ENCODE measurements around the gene IFI35. TPM values are rescaled to one million over a fixed set of nuclear protein-coding genes. Genes with fewer than 3 reads are reported as not detected.
"Not testable (repeated sequence)": the region's sequence is repeated elsewhere in the genome, so short reads cannot be mapped to it uniquely, and the experiment has no call there.

Gene IFI35
- total and polyA plus RNA-seq, 3 experiments from 2014 or later, result 23.2 to 73.2 (median 24.0) TPM

- CTCF ChIA-PET, result interaction anchor here (1.1 to 2.4 kb wide), 10 partner anchors 8 to 484 kb away, joined by 3 to 16 read pairs (median 8); partner anchors contain the start of genes BRCA1, DHX8, IFI35 and PTGES3L
- peak overlapping the region; percentile 90 for H3K4me3 ChIP-seq (ENCODE audit: low read length)
Measured at GRCh38 chr17:42999003-42999525, 7.5 kb upstream of the IFI35 start.

DNA sequence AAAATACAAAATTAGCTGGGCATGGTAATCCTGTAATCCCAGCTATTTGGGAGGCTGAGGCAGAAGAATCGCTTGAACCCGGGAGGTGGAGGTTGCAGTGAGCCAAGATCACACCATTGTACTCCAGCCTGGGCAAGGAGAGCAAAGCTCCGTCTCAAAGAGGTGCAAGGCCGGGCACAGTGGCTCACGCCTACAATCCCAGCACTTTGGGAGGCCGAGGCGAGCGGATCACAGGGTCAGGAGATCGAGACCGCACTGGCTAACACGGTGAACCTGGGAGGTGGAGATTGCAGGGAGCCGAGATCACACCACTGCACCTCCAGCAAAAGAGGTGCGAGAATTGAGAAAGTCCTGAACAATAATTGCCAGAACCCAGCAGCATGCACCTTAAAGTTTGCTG is 5.7 kb upstream of the IFI35 start:
- peaks cover 19 to 31% (median 29%) of the 10 kb centered on the region in 3 donors for H3K4me1 Mint-ChIP-seq
- H3K27ac ChIP-seq (ENCODE audit: low read depth, low read length); H3K27me3 Mint-ChIP-seq: not testable (repeated sequence)

More at GRCh38 chr17:42999003-42999525, 7.5 kb upstream of the IFI35 start:
- peak overlapping the region; percentile 94 for H3K27ac ChIP-seq (ENCODE audit: low read depth, low read length)
- H3K9me3 Mint-ChIP-seq, result no peaks in the 10 kb centered on the region
- H3K27me3 ChIP-seq (ENCODE audit: insufficient read depth, low read length, poor library complexity, severe bottlenecking), result no peaks in the 10 kb centered on the region
- peak overlapping the region; percentile 89 to 100 (median 99) for H3K27ac Mint-ChIP-seq
- H3K4me1 Mint-ChIP-seq, result peaks cover 22 to 31% (median 29%) of the 10 kb centered on the region in 3 donors
- no peak for DNase-seq
- no peaks in the 10 kb centered on the region for H3K27me3 Mint-ChIP-seq
- H3K36me3 Mint-ChIP-seq, result peaks cover 3 to 57% (median 4%) of the 10 kb centered on the region in 3 donors
- POLR2A ChIA-PET, result interaction anchor here (0.7 to 2.2 kb wide), 12 partner anchors 8 to 485 kb away, joined by 4 to 28 read pairs (median 7); partner anchors contain the start of genes DHX8, IFI35, NBR1 and RND2
- peaks cover 18% of the 10 kb centered on the region for H3K36me3 ChIP-seq (ENCODE audit: insufficient read depth, low read length)
- H3K9me3 ChIP-seq (ENCODE audit: low read length), result no peaks in the 10 kb centered on the region
- H3K4me1 ChIP-seq (ENCODE audit: insufficient read depth, low read length), result peaks cover 22% of the 10 kb centered on the region
- H3K4me3 Mint-ChIP-seq, result peak overlapping the region; percentile 79 to 97 (median 96)

DNA sequence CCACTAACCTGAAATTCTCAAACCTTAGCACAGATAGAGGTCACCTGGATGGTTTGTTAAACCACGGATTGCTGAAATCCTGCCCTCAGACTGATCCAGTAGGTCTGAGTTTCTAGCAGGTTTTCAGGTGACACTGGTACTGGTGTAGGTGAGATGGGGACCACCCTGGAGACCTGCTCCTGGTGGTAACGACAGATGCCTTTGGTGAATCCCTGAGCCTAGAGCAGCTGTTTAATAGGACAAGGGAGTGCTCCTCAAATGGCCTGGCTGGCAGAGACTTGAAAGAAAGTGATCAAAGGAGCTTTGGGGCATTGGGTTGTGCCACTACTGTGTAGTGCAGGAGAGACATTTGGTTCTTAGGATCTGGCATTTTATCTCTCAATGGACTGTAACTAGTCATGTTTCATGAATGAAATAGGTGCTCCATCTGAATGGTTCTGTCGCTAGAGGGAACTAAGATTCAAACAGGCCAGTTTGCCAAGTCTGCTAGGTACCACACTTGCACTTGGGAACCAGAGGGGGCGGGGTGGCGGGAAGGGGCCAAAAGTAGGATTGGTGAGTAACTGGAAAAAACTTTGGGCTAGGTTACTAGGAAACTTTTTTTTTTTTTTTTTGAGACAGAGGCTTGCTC is 2.9 kb upstream of the IFI35 start:
- no peak overlapping the region for H3K27ac ChIP-seq (ENCODE audit: low read depth, low read length)
- POLR2A ChIA-PET, result no interaction called here

More for the DNA sequence above, 5.7 kb upstream of the IFI35 start:
- H3K27me3 ChIP-seq (ENCODE audit: insufficient read depth, low read length, poor library complexity, severe bottlenecking); H3K9me3 Mint-ChIP-seq; DNase-seq; H3K9me3 ChIP-seq (ENCODE audit: low read length); H3K4me3 ChIP-seq (ENCODE audit: low read length); CTCF ChIA-PET; POLR2A ChIA-PET: not testable (repeated sequence)
- peaks cover 3 to 57% (median 4%) of the 10 kb centered on the region in 3 donors for H3K36me3 Mint-ChIP-seq
- peak overlapping the region in 1 of 7 donors; percentile 35 for H3K4me3 Mint-ChIP-seq
- H3K4me1 ChIP-seq (ENCODE audit: insufficient read depth, low read length), result peaks cover 22% of the 10 kb centered on the region
- peak overlapping the region in 2 of 8 donors; percentile 51 to 66 for H3K27ac Mint-ChIP-seq
- peaks cover 18% of the 10 kb centered on the region for H3K36me3 ChIP-seq (ENCODE audit: insufficient read depth, low read length)

DNA sequence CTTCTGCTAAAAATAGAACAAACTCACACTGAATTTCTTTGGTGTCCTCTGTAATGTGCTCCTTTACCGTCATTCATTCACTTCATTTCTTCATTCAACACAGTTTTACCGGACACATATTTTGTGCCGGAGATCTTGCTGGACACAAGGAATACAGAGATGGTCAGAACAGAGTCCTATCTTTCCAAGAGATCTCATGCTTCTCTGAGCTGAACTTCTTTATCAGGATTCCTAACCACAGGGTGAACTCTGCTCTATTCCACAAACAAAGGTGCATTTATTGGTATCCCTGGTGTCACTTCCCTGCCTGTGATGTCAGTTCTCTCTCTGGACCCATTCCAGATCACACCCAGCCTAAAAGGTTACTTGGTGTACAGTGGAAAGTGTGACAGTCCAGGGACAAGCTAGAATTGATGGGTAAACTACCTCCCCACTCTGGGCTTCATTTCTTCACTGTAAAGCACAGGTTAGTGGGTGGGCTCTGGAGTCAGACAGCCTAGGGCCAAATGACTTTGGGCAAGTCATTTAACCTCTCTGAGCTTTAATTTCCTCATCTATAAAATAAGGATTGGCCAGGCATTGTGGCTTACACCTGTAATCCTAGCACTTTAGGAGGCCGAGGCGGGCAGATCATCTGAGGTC is 4.2 kb downstream of the IFI35 start:
- POLR2A ChIA-PET, result no interaction called here
- H3K9me3 Mint-ChIP-seq, result no peaks in the 10 kb centered on the region
- peaks cover 0 to 54% (median 11%) of the 10 kb centered on the region in 3 donors for H3K36me3 Mint-ChIP-seq
- peaks cover 17% of the 10 kb centered on the region for H3K4me1 ChIP-seq (ENCODE audit: insufficient read depth, low read length)
- DNase-seq, result no peak
- CTCF ChIA-PET, result interaction anchor here (0.7 kb wide), 2 partner anchors 13 kb away, joined by 3 read pairs; partner anchors contain the start of gene RPL27
- no peak overlapping the region for H3K27ac ChIP-seq (ENCODE audit: low read depth, low read length)
- no peaks in the 10 kb centered on the region for H3K27me3 ChIP-seq (ENCODE audit: insufficient read depth, low read length, poor library complexity, severe bottlenecking)
- H3K4me3 ChIP-seq (ENCODE audit: low read length), result no peak overlapping the region
- peak overlapping the region in 3 of 8 donors; percentile 14 to 64 (median 60) for H3K27ac Mint-ChIP-seq
- peaks cover 21 to 37% (median 24%) of the 10 kb centered on the region in 3 donors for H3K4me1 Mint-ChIP-seq
- H3K9me3 ChIP-seq (ENCODE audit: low read length), result no peaks in the 10 kb centered on the region
- peak overlapping the region in 2 of 7 donors; percentile 11 to 72 for H3K4me3 Mint-ChIP-seq
- no peaks in the 10 kb centered on the region for H3K27me3 Mint-ChIP-seq
- peaks cover 12% of the 10 kb centered on the region for H3K36me3 ChIP-seq (ENCODE audit: insufficient read depth, low read length)

More for the DNA sequence above, 2.9 kb upstream of the IFI35 start:
- H3K27me3 Mint-ChIP-seq, result no peaks in the 10 kb centered on the region
- Histone ChIP-seq H3K36me3 (ENCODE audit: insufficient read depth, low read length) (peaks cover 18% of the 10 kb centered on the region), H3K4me1 (ENCODE audit: insufficient read depth, low read length) (peaks cover 29% of the 10 kb centered on the region), H3K27me3 (ENCODE audit: insufficient read depth, low read length, poor library complexity, severe bottlenecking) (no peaks in the 10 kb centered on the region), H3K9me3 (ENCODE audit: low read length) (no peaks in the 10 kb centered on the region), H3K4me3 (ENCODE audit: low read length) (no peak overlapping the region)
- peaks cover 22 to 33% (median 30%) of the 10 kb centered on the region in 3 donors for H3K4me1 Mint-ChIP-seq
- H3K4me3 Mint-ChIP-seq, result peak overlapping the region in 1 of 7 donors; percentile 76
- peak overlapping the region in 4 of 8 donors; percentile 44 to 84 (median 50) for H3K27ac Mint-ChIP-seq
- CTCF ChIA-PET, result no interaction called here
- no peak for DNase-seq
- no peaks in the 10 kb centered on the region for H3K9me3 Mint-ChIP-seq
- H3K36me3 Mint-ChIP-seq, result peaks cover 3 to 59% (median 4%) of the 10 kb centered on the region in 3 donors

GRCh38 chr17:43011728-43012472 is 5.3 kb downstream of the IFI35 start:
- DNase-seq, result no peak
- H3K27ac ChIP-seq (ENCODE audit: low read depth, low read length), result no peak overlapping the region
- Mint-ChIP-seq H3K27me3 (no peaks in the 10 kb centered on the region), H3K27ac (peak overlapping the region in 5 of 8 donors; percentile 21 to 89 (median 64)), H3K36me3 (peaks cover 0 to 52% (median 11%) of the 10 kb centered on the region in 3 donors), H3K4me1 (peaks cover 14 to 30% (median 18%) of the 10 kb centered on the region in 3 donors), H3K4me3 (peak overlapping the region in 2 of 7 donors; percentile 13 to 66), H3K9me3 (no peaks in the 10 kb centered on the region)
- ChIA-PET CTCF (interaction anchor here (0.6 to 1.2 kb wide), 3 partner anchors 12 to 472 kb away, joined by 3 to 6 read pairs (median 3); partner anchors contain the start of genes DHX8 and RND2), POLR2A (interaction anchor here (0.6 kb wide), 1 partner anchor 14 kb away, joined by 3 read pairs; the partner anchor contains the start of gene RPL27)
- peaks cover 13% of the 10 kb centered on the region for H3K4me1 ChIP-seq (ENCODE audit: insufficient read depth, low read length)
- no peak overlapping the region for H3K4me3 ChIP-seq (ENCODE audit: low read length)
- peaks cover 12% of the 10 kb centered on the region for H3K36me3 ChIP-seq (ENCODE audit: insufficient read depth, low read length)
- no peaks in the 10 kb centered on the region for H3K27me3 ChIP-seq (ENCODE audit: insufficient read depth, low read length, poor library complexity, severe bottlenecking)
- H3K9me3 ChIP-seq (ENCODE audit: low read length), result no peaks in the 10 kb centered on the region

GRCh38 chr17:43013296-43013695 is 6.7 kb downstream of the IFI35 start:
- no peaks in the 10 kb centered on the region for H3K9me3 Mint-ChIP-seq
- peak overlapping the region in 1 of 8 donors; percentile 81 for H3K27ac Mint-ChIP-seq
- no peak overlapping the region for H3K4me3 ChIP-seq (ENCODE audit: low read length)
- H3K36me3 ChIP-seq (ENCODE audit: insufficient read depth, low read length), result peaks cover 12% of the 10 kb centered on the region
- peaks cover 0 to 52% (median 11%) of the 10 kb centered on the region in 3 donors for H3K36me3 Mint-ChIP-seq
- no peaks in the 10 kb centered on the region for H3K9me3 ChIP-seq (ENCODE audit: low read length)
- H3K4me1 ChIP-seq (ENCODE audit: insufficient read depth, low read length), result peaks cover 6% of the 10 kb centered on the region
- no peaks in the 10 kb centered on the region for H3K27me3 Mint-ChIP-seq
- H3K27me3 ChIP-seq (ENCODE audit: insufficient read depth, low read length, poor library complexity, severe bottlenecking), result no peaks in the 10 kb centered on the region
- ChIA-PET POLR2A (interaction anchor here (0.5 kb wide), 1 partner anchor 1842 kb away, joined by 6 read pairs; no protein-coding TSS in a partner anchor), CTCF (interaction anchor here (0.9 kb wide), 1 partner anchor 471 kb away, joined by 3 read pairs; the partner anchor contains the start of gene DHX8)
- H3K27ac ChIP-seq (ENCODE audit: low read depth, low read length), result no peak overlapping the region
- DNase-seq, result no peak
- H3K4me3 Mint-ChIP-seq, result no peak overlapping the region
- H3K4me1 Mint-ChIP-seq, result peaks cover 12 to 27% (median 13%) of the 10 kb centered on the region in 3 donors

DNA sequence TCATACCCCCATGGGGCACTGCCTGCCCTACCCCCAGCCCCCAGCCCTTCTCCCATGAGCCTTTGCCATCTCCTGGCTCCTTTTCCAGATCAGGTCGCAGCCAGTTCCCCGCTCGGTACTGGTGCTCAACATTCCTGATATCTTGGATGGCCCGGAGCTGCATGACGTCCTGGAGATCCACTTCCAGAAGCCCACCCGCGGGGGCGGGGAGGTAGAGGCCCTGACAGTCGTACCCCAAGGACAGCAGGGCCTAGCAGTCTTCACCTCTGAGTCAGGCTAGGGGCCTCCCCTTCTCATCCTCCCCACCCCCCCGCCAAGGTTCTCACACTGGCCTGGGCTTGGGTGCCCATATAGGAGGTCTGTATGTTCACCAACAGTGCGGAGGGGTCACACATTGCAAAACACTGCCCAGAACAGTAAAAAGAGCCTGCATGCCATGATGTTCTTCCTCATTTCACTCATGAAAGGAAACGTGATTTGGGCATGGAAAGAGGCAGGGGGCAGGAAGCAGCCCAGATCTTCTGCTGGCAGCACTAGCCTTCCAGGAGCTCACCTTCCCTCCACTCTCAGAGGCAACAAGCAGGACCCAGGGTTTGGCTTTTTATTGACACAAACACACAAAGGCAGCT is 7.5 kb downstream of the IFI35 start:
- Histone ChIP-seq H3K4me3 (ENCODE audit: low read length) (no peak overlapping the region), H3K36me3 (ENCODE audit: insufficient read depth, low read length) (peaks cover 12% of the 10 kb centered on the region), H3K27ac (ENCODE audit: low read depth, low read length) (no peak overlapping the region), H3K9me3 (ENCODE audit: low read length) (no peaks in the 10 kb centered on the region), H3K4me1 (ENCODE audit: insufficient read depth, low read length) (no peaks in the 10 kb centered on the region), H3K27me3 (ENCODE audit: insufficient read depth, low read length, poor library complexity, severe bottlenecking) (no peaks in the 10 kb centered on the region)
- ChIA-PET CTCF (no interaction called here), POLR2A (interaction anchor here (1.5 kb wide), 1 partner anchor 50 kb away, joined by 4 read pairs; the partner anchor contains the start of gene AARSD1)
- DNase-seq, result no peak
- H3K27me3 Mint-ChIP-seq, result no peaks in the 10 kb centered on the region
- H3K4me1 Mint-ChIP-seq, result peaks cover 13 to 33% (median 20%) of the 10 kb centered on the region in 3 donors
- H3K4me3 Mint-ChIP-seq, result no peak overlapping the region
- H3K36me3 Mint-ChIP-seq, result peaks cover 0 to 52% (median 11%) of the 10 kb centered on the region in 3 donors
- peak overlapping the region in 3 of 8 donors; percentile 29 to 77 (median 37) for H3K27ac Mint-ChIP-seq
- no peaks in the 10 kb centered on the region for H3K9me3 Mint-ChIP-seq

All from CD8-positive, alpha-beta memory T cell (primary cell).